Panc1 (cell line): ENCODE measurements around the gene TP53I11. TPM values are rescaled to one million over a fixed set of nuclear protein-coding genes. Genes with fewer than 3 reads are reported as not detected.

Experiments
- ATAC-seq: fragments of 200-7000 bp; cut with Tn5 transposase; 2 replicates; pipeline ENCODE4 v1.9.1; 2020; ENCODE audit warnings: mild to moderate bottlenecking, moderate library complexity
- BruUV-seq: library from RNA; stranded (reverse); fragments of 400-500 nt; replicated peaks from 2 replicates; lab custom pipeline; 2021; lab: Mats Ljungman, UMichigan
- CTCF ChIA-PET: fragments of 300-600 bp; sonication (Branson Sonifier 250); formaldehyde crosslinking; loops from one replicate; lab custom pipeline; 2022; ENCODE audit warnings: antibody characterized with exemption; lab: Charles Lee
- POLR2A ChIA-PET: fragments of 300-600 bp; sonication (Branson Sonifier 250); formaldehyde crosslinking; loops from one replicate; lab custom pipeline; 2022; ENCODE audit warnings: antibody characterized with exemption; lab: Charles Lee
- DNase-seq: peaks from one replicate; pipeline ENCODE4 v3.0.0-alpha.2; 2010; ENCODE audit warnings: low read depth, low spot score
- H3K27ac ChIP-seq: 2 replicates; pipeline ENCODE4 v1.5.1; 2011; ENCODE audit warnings: mild to moderate bottlenecking, low read length, inconsistent platforms
- H3K27me3 ChIP-seq: fragments of 200-500 bp; sonication (Bioruptor generic); 2 replicates; pipeline ENCODE4 v1.6.0; 2014; ENCODE audit warnings: low read length, inconsistent platforms; ENCODE audit not compliant: control insufficient read depth, insufficient read depth
- H3K36me3 ChIP-seq: fragments of 200-500 bp; sonication (Bioruptor generic); 2 replicates; pipeline ENCODE4 v1.5.1; 2014; ENCODE audit warnings: inconsistent platforms, mild to moderate bottlenecking, low read length, moderate library complexity; ENCODE audit not compliant: control insufficient read depth, insufficient read depth
- H3K4me1 ChIP-seq: 2 replicates; pipeline ENCODE4 v1.5.1; 2011; ENCODE audit warnings: inconsistent platforms, mild to moderate bottlenecking, low read length, moderate library complexity; ENCODE audit not compliant: control insufficient read depth, insufficient read depth
- H3K4me3 ChIP-seq, 2 experiments: 2 replicates each; pipeline ENCODE4 v1.5.1; 2011 to 2012; ENCODE audit warnings: low read depth in 2 of 2, low read length in 2 of 2, mild to moderate bottlenecking in 2 of 2, inconsistent platforms in 1 of 2, moderate library complexity in 1 of 2
- H3K9me3 ChIP-seq: fragments of 200-500 bp; sonication (Bioruptor generic); 2 replicates; pipeline ENCODE4 v1.5.1; 2014; ENCODE audit warnings: low read depth, mild to moderate bottlenecking, inconsistent platforms, low read length, moderate library complexity; ENCODE audit not compliant: control insufficient read depth, insufficient read depth
- CTCF ChIP-seq: fragments of 450-650 bp; IDR thresholded peaks from 2 replicates; pipeline ENCODE4 v1.5.1; 2017; ENCODE audit warnings: mild to moderate bottlenecking
- POLR2AphosphoS5 ChIP-seq: IDR thresholded peaks from 2 replicates; pipeline ENCODE4 v1.6.1; 2012; ENCODE audit warnings: mild to moderate bottlenecking, low read depth, low read length, moderate library complexity
- REST ChIP-seq, 2 experiments: IDR thresholded peaks; 2 replicates each; pipeline ENCODE4 v1.6.1; 2011 to 2012; ENCODE audit warnings: low read depth in 2 of 2, control low read depth in 1 of 2, low read length in 1 of 2, mild to moderate bottlenecking in 1 of 2, moderate library complexity in 1 of 2; ENCODE audit not compliant: insufficient read depth in 1 of 2
- SIN3A ChIP-seq: IDR thresholded peaks from 2 replicates; pipeline ENCODE4 v1.6.1; 2012; ENCODE audit warnings: low read depth, mild to moderate bottlenecking, low read length, moderate library complexity, borderline replicate concordance; ENCODE audit not compliant: insufficient read depth
- TCF7L2 ChIP-seq: IDR thresholded peaks from 2 replicates; pipeline ENCODE4 v1.6.1; 2011; ENCODE audit warnings: mild to moderate bottlenecking, low read depth, low read length, inconsistent platforms
- in situ Hi-C: cut with HindIII; loops from 2 replicates; pipeline ENCODE4 v1.10.0; 2016; ENCODE audit warnings: low sequenced_read_pairs, low pct_unique_long_range_greater_than_20kb
- intact Hi-C: fragments of 100-400 bp; cut with micrococcal nuclease; formaldehyde crosslinking; loops from one replicate; pipeline ENCODE4 v1.10.0; 2022; ENCODE audit not compliant: unreplicated experiment
- total RNA-seq: library from RNA; stranded (reverse); gene quantifications from one replicate; pipeline ENCODE4 v1.2.1, GENCODE V29; 2021; ENCODE audit not compliant: unreplicated experiment

TP53I11 gene
- total RNA-seq, 1 experiment from 2014 or later = 132 TPM

- H3K9me3 ChIP-seq = no peaks in the 10 kb centered on the region
- ATAC-seq (no peak), DNase-seq (no peak)
- ChIA-PET POLR2A (no interaction called here), CTCF (no interaction called here)
- intact Hi-C loops = no loop called here
- no peaks in the 10 kb centered on the region for H3K36me3 ChIP-seq
- in situ Hi-C loops = no loop called here
- H3K4me3 ChIP-seq = no peak overlapping the region
- TF ChIP-seq POLR2AphosphoS5 = no peak
- no peak for TF ChIP-seq SIN3A
- no peak for TF ChIP-seq CTCF
- TF ChIP-seq REST (IDR thresholded peaks at IDR 0.05; ENCODE audit: insufficient read depth in 1 of 2, low read depth in 2 of 2, low read length in 1 of 2) = no peak
- TF ChIP-seq TCF7L2 = no peak
- no TSS peak for BruUV-seq
- no peaks in the 10 kb centered on the region for H3K27me3 ChIP-seq
- H3K4me1 ChIP-seq = peaks cover 3% of the 10 kb centered on the region; the same call in 1 of the 2 replicates
- H3K27ac ChIP-seq = no peak overlapping the region
Observed at GRCh38 chr11:44916331-44916730, 34.4 kb downstream of the TP53I11 start.

GRCh38 chr11:44915621-44916020 lies 35.1 kb downstream of the TP53I11 start:
- POLR2A ChIA-PET = interaction anchor here (0.7 kb wide), 1 partner anchor 381 kb away, joined by 7 read pairs; no protein-coding TSS in a partner anchor

More at GRCh38 chr11:44915621-44916020, 35.1 kb downstream of the TP53I11 start:
- no peak for DNase-seq
- TF ChIP-seq REST (IDR thresholded peaks at IDR 0.05; ENCODE audit: insufficient read depth in 1 of 2, low read depth in 2 of 2, low read length in 1 of 2) (no peak), SIN3A (no peak), CTCF (no peak), TCF7L2 (no peak), POLR2AphosphoS5 (no peak)
- H3K4me1 ChIP-seq = peaks cover 3% of the 10 kb centered on the region; the same call in 1 of the 2 replicates
- intact Hi-C loops = no loop called here
- in situ Hi-C loops = no loop called here
- no peak for ATAC-seq
- CTCF ChIA-PET = interaction anchor here (0.6 kb wide), 1 partner anchor 130 kb away, joined by 3 read pairs; no protein-coding TSS in a partner anchor
- H3K27ac ChIP-seq = no peak overlapping the region
- H3K9me3 ChIP-seq = no peaks in the 10 kb centered on the region
- no peak overlapping the region for H3K4me3 ChIP-seq
- no TSS peak for BruUV-seq
- H3K27me3 ChIP-seq = no peaks in the 10 kb centered on the region
- no peaks in the 10 kb centered on the region for H3K36me3 ChIP-seq
